ENCODE data around the gene RAPGEF6. TPM values are rescaled to one million over a fixed set of nuclear protein-coding genes. Genes with fewer than 3 reads are reported as not detected.
"Not testable (repeated sequence)": the region's sequence is repeated elsewhere in the genome, so short reads cannot be mapped to it uniquely, and the experiment has no call there.

Gene RAPGEF6
- total RNA-seq = 46.1 and 51.5 TPM in 2 replicates

GRCh38 chr5:131634996-131635683 lies at the start of gene RAPGEF6:
Gene RAPGEF6, minus strand, starts transcription at chr5:131635229. Its CDS starts 199 bp downstream, at chr5:131635030.
- intact Hi-C loops (cut with micrococcal nuclease) = loop anchor here (1.0 to 10.0 kb wide), 27 partner anchors 36 to 1416 kb away; partner anchors contain the start of genes AFF4, FNIP1, GDF9 and HINT1

- intact Hi-C loops (cut with micrococcal nuclease) = no loop called here
Measured at GRCh38 chr5:131684595-131684994, 49.6 kb upstream of the RAPGEF6 start.

- intact Hi-C loops (cut with micrococcal nuclease) = no loop called here
Measured at GRCh38 chr5:131684051-131684450, 49.0 kb upstream of the RAPGEF6 start.

GRCh38 chr5:131682826-131683225 lies 47.8 kb upstream of the RAPGEF6 start:
- intact Hi-C loops (cut with micrococcal nuclease) = no loop called here

GRCh38 chr5:131682175-131682574 lies 47.1 kb upstream of the RAPGEF6 start:
- intact Hi-C loops (cut with micrococcal nuclease) = no loop called here

GRCh38 chr5:131679911-131680310 lies 44.9 kb upstream of the RAPGEF6 start:
- intact Hi-C loops (cut with micrococcal nuclease) = no loop called here

GRCh38 chr5:131678273-131678672 lies 43.2 kb upstream of the RAPGEF6 start:
- intact Hi-C loops (cut with micrococcal nuclease) = not testable (repeated sequence)

GRCh38 chr5:131677115-131677514 lies 42.1 kb upstream of the RAPGEF6 start:
- intact Hi-C loops (cut with micrococcal nuclease) = no loop called here

- intact Hi-C loops (cut with micrococcal nuclease) = no loop called here
Measured at GRCh38 chr5:131672776-131673175, 37.7 kb upstream of the RAPGEF6 start.

- intact Hi-C loops (cut with micrococcal nuclease) = loop anchor here (1.0 kb wide), 1 partner anchor 37 kb away; the partner anchor contains the start of gene RAPGEF6
Measured at GRCh38 chr5:131671994-131672655, 37.1 kb upstream of the RAPGEF6 start.

GRCh38 chr5:131671409-131671808 lies 36.4 kb upstream of the RAPGEF6 start:
- intact Hi-C loops (cut with micrococcal nuclease) = loop anchor here (1.0 kb wide), 1 partner anchor 36 kb away; the partner anchor contains the start of gene RAPGEF6

GRCh38 chr5:131664929-131665328 lies 29.9 kb upstream of the RAPGEF6 start:
- intact Hi-C loops (cut with micrococcal nuclease) = no loop called here

- intact Hi-C loops (cut with micrococcal nuclease) = no loop called here
Measured at GRCh38 chr5:131661933-131662332, 26.9 kb upstream of the RAPGEF6 start.

GRCh38 chr5:131659841-131660240 lies 24.8 kb upstream of the RAPGEF6 start:
- intact Hi-C loops (cut with micrococcal nuclease) = no loop called here

GRCh38 chr5:131659290-131659689 lies 24.3 kb upstream of the RAPGEF6 start:
- intact Hi-C loops (cut with micrococcal nuclease) = no loop called here

- intact Hi-C loops (cut with micrococcal nuclease) = no loop called here
Measured at GRCh38 chr5:131654776-131655175, 19.7 kb upstream of the RAPGEF6 start.

GRCh38 chr5:131654309-131654708 lies 19.3 kb upstream of the RAPGEF6 start:
- intact Hi-C loops (cut with micrococcal nuclease) = no loop called here

- intact Hi-C loops (cut with micrococcal nuclease) = loop anchor here (2.0 kb wide), 1 partner anchor 18 kb away; no protein-coding TSS in a partner anchor
Measured at GRCh38 chr5:131649161-131649560, 14.1 kb upstream of the RAPGEF6 start.

GRCh38 chr5:131647048-131647769 lies 12.2 kb upstream of the RAPGEF6 start:
- intact Hi-C loops (cut with micrococcal nuclease) = no loop called here

- intact Hi-C loops (cut with micrococcal nuclease) = no loop called here
Measured at GRCh38 chr5:131644822-131645221, 9.8 kb upstream of the RAPGEF6 start.

GRCh38 chr5:131644370-131644769 lies 9.3 kb upstream of the RAPGEF6 start:
- intact Hi-C loops (cut with micrococcal nuclease) = no loop called here

GRCh38 chr5:131641494-131641893 lies 6.5 kb upstream of the RAPGEF6 start:
- intact Hi-C loops (cut with micrococcal nuclease) = no loop called here

Measured in T-helper 1 cell treated with Interleukin-12 subunit alpha and Interleukin-12 subunit beta and Interleukin-4 antibody, amounts not matched to agents 30 ng/mL and 1 ng/mL, for 36 hours (primary cell).